GM18526 (cell line): ENCODE results near the gene RAB4B.

Experiments
- POLR2A ChIP-seq: IDR thresholded peaks from 3 replicates; pipeline ENCODE4 v1.6.1; 2011; ENCODE audit not compliant: insufficient read length; ENCODE audit errors: extremely low read depth

The RAB4B gene

GRCh38 chr19:40777937-40778705 is at the start of gene RAB4B:
Gene RAB4B (plus strand): TSS chr19:40778247. CDS start chr19:40778376, 129 bp downstream.
- TF ChIP-seq POLR2A: peak; percentile 48

GRCh38 chr19:40733149-40733548 is 44.9 kb upstream of the RAB4B start:
- TF ChIP-seq POLR2A: no peak

- no peak for TF ChIP-seq POLR2A
Measured at GRCh38 chr19:40735013-40735771, 42.9 kb upstream of the RAB4B start.

- no peak for TF ChIP-seq POLR2A
Measured at GRCh38 chr19:40736661-40737060, 41.4 kb upstream of the RAB4B start.

- no peak for TF ChIP-seq POLR2A
Measured at GRCh38 chr19:40737102-40737644, 40.9 kb upstream of the RAB4B start.

GRCh38 chr19:40739030-40739839 is 38.8 kb upstream of the RAB4B start:
- no peak for TF ChIP-seq POLR2A

- no peak for TF ChIP-seq POLR2A
Measured at GRCh38 chr19:40739871-40740703, 38.0 kb upstream of the RAB4B start.

GRCh38 chr19:40740747-40741146 is 37.3 kb upstream of the RAB4B start:
- no peak for TF ChIP-seq POLR2A

GRCh38 chr19:40741527-40742390 is 36.3 kb upstream of the RAB4B start:
- TF ChIP-seq POLR2A: no peak

- no peak for TF ChIP-seq POLR2A
Measured at GRCh38 chr19:40742477-40742876, 35.6 kb upstream of the RAB4B start.

- TF ChIP-seq POLR2A: no peak
Measured at GRCh38 chr19:40742886-40743285, 35.2 kb upstream of the RAB4B start.

- TF ChIP-seq POLR2A: no peak
Measured at GRCh38 chr19:40743926-40744325, 34.1 kb upstream of the RAB4B start.

- TF ChIP-seq POLR2A: no peak
Measured at GRCh38 chr19:40744554-40745401, 33.3 kb upstream of the RAB4B start.
